ENCODE results near the gene CACNG4. TPM values are rescaled to one million over a fixed set of nuclear protein-coding genes. Genes with fewer than 3 reads are reported as not detected.

The CACNG4 gene
- total RNA-seq, 1 donor from 2014 or later: 5.1 TPM

DNA sequence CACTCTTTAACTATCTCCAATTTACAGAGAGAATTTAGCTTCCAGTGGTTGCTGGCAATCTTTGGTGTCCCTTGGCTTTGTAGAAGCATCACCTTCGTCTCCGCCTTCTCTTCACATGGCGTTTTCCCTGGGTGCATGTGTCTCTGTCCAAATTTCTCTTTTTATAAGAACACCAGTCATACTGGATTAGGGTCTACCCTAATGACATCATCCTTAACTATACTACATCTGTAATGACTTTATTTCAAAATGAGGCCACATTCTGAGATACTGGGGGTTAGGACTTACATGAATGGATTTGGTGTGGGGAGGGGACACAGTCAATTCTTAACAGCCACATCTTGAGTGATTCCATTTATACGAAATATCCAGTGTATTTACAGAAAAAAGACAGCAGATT lies 22.2 kb downstream of the CACNG4 start:
- H3K36me3 ChIP-seq: no peaks in the 10 kb centered on the region
- intact Hi-C loops (cut with DNase I): no loop called here
- no peak overlapping the region for H3K4me3 ChIP-seq
- no peak for DNase-seq
- no peaks in the 10 kb centered on the region for H3K9me3 ChIP-seq
- no peaks in the 10 kb centered on the region for H3K27me3 ChIP-seq (ENCODE audit: low read depth)
- no peak overlapping the region for H3K27ac ChIP-seq
- H3K4me1 ChIP-seq: no peaks in the 10 kb centered on the region
- TF ChIP-seq, protein P1, sequence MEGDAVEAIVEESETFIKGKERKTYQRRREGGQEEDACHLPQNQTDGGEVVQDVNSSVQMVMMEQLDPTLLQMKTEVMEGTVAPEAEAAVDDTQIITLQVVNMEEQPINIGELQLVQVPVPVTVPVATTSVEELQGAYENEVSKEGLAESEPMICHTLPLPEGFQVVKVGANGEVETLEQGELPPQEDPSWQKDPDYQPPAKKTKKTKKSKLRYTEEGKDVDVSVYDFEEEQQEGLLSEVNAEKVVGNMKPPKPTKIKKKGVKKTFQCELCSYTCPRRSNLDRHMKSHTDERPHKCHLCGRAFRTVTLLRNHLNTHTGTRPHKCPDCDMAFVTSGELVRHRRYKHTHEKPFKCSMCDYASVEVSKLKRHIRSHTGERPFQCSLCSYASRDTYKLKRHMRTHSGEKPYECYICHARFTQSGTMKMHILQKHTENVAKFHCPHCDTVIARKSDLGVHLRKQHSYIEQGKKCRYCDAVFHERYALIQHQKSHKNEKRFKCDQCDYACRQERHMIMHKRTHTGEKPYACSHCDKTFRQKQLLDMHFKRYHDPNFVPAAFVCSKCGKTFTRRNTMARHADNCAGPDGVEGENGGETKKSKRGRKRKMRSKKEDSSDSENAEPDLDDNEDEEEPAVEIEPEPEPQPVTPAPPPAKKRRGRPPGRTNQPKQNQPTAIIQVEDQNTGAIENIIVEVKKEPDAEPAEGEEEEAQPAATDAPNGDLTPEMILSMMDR (IDR thresholded peaks at IDR 0.05): no peak
- no peak for ATAC-seq

DNA sequence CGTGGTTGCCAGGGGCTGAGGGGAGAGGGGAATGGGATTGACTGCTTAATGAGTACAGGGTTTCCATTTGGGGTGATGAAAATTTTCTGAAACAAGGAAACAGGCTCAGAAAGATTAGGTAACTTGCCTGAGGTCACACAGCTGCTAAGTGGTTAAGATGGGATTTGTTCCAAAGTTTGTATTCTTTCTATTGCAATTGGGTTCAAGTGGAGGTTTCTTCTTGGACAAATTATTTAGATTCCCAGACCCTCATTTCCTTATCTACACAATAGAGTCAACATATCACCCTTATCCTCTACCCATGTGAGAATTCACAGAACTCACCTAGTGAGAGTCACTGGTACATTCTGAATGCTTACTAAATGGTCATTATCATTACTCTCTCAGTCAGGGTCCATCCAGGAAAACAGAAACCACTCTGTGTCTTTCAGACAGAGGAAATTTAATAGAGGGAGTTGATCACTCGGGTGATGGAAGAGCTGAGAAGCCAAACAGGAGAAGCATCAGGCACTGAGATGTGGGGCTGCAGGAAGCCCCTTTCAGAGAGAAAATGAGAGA lies 22.6 kb downstream of the CACNG4 start:
- H3K27me3 ChIP-seq (ENCODE audit: low read depth): no peaks in the 10 kb centered on the region
- no peak overlapping the region for H3K27ac ChIP-seq
- DNase-seq: no peak
- H3K4me3 ChIP-seq: no peak overlapping the region
- TF ChIP-seq, protein P1 (IDR thresholded peaks at IDR 0.05): no peak
- intact Hi-C loops (cut with DNase I): no loop called here
- no peaks in the 10 kb centered on the region for H3K36me3 ChIP-seq
- no peaks in the 10 kb centered on the region for H3K4me1 ChIP-seq
- ATAC-seq: no peak
- H3K9me3 ChIP-seq: no peaks in the 10 kb centered on the region

DNA sequence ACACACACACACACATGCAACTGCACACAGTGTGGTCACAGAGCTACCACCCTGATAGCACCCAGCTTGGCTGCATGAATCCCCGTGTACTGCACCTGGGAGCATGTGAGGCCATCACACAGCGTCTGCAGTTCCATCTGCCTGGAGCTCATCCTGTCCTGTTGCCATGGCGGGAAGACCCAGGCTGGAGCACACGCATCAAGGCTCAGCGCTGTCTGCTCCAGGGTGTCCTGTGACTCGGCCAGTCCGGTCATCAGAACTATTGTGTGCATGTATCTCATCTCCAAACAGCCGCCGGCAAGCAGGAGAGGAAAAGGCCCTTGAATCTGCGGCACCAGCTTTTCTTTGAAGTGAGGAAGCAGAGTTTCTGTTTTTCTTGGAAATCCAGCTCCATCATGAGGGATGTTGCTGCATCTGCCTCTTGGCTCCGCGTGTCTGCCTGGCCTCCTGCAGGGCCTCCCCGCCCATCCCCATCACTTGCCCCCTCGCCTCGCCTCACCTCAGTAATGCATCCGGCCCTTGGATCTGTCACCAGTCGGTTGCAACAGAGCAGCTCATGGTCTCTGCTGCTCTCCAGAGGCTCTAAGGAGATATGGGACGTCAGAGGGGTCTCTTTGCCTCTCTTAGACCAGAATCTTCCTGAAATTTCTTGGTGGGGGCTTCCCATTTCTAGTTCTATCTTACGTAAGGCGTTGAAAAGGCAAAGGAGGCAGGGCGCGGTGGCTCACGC lies 23.7 kb downstream of the CACNG4 start:
- DNase-seq: no peak
- TF ChIP-seq, protein P1 (IDR thresholded peaks at IDR 0.05): no peak
- Histone ChIP-seq H3K4me3 (no peak overlapping the region), H3K27me3 (ENCODE audit: low read depth) (no peaks in the 10 kb centered on the region), H3K4me1 (no peaks in the 10 kb centered on the region), H3K36me3 (no peaks in the 10 kb centered on the region), H3K27ac (no peak overlapping the region), H3K9me3 (no peaks in the 10 kb centered on the region)
- ATAC-seq: no peak
- intact Hi-C loops (cut with DNase I): no loop called here

DNA sequence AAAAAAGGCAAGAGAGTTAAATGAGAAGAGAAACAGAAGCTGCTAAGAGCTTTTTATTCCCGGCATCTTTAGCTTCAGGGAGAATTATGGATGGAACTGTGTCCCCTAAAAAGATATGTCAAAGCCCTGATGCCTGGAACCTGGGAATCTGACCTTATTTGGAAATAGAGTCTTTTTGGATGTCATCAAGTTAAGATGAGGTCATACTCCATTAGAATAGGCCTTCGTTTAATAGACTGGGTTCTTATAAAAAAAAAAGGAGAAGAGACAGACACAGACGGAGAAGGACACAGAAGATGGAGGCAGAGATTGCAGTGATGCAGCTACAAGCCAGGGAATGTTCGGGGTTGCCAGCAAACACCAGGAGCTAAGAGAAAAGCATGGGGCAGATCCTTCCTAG lies 24.6 kb downstream of the CACNG4 start:
- no peak for ATAC-seq
- no peak for DNase-seq
- TF ChIP-seq, protein P1 (IDR thresholded peaks at IDR 0.05): no peak
- H3K27me3 ChIP-seq (ENCODE audit: low read depth): no peaks in the 10 kb centered on the region
- H3K4me1 ChIP-seq: no peaks in the 10 kb centered on the region
- H3K36me3 ChIP-seq: no peaks in the 10 kb centered on the region
- H3K9me3 ChIP-seq: no peaks in the 10 kb centered on the region
- no peak overlapping the region for H3K27ac ChIP-seq
- intact Hi-C loops (cut with DNase I): no loop called here
- no peak overlapping the region for H3K4me3 ChIP-seq

DNA sequence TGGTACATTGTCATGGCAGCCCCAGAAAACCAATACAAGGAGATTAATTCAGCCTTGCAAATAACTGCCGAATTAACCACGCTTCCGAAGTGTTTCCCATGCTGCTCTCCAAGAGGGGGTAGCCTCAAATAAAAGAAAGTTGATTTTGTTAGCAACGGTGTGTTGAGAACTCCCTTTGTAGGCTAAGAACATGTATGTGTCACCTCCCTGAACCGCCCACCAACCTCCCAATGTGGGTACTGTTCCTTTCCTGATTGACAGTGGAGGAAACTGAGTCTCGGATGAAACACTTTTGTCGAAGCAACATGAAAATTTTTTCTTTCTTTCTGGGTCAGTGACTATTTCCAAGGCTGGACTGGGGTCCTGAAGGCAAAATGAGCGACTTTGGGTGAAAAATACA lies 25.1 kb downstream of the CACNG4 start:
- Histone ChIP-seq H3K9me3 (no peaks in the 10 kb centered on the region), H3K27me3 (ENCODE audit: low read depth) (no peaks in the 10 kb centered on the region), H3K36me3 (no peaks in the 10 kb centered on the region), H3K4me1 (no peaks in the 10 kb centered on the region), H3K27ac (no peak overlapping the region), H3K4me3 (no peak overlapping the region)
- TF ChIP-seq, protein P1 (IDR thresholded peaks at IDR 0.05): no peak
- DNase-seq: no peak
- intact Hi-C loops (cut with DNase I): no loop called here
- no peak for ATAC-seq
